Spleen (tissue), 11 donors: ENCODE results near the gene NCOR1. TPM values are rescaled to one million over a fixed set of nuclear protein-coding genes. Genes with fewer than 3 reads are reported as not detected.

ENCODE experiments used
- DNase-seq: peaks from one replicate; pipeline ENCODE4 v3.0.0-alpha.2; 2020
- H3K27ac ChIP-seq, 8 donors: fragments of 200-600 bp; sonication (generic) in 7 of 8; 1 replicate in 4 of 8; 2 replicates in 4 of 8; pipeline versions ENCODE4 v1.5.0 to v1.8.0; 2016 to 2021; ENCODE audit warnings: inconsistent platforms in 4 of 8, mild to moderate bottlenecking in 4 of 8, moderate library complexity in 1 of 8
- H3K27me3 ChIP-seq, 7 donors: fragments of 200-600 bp; sonication (generic) in 6 of 7; replicated peaks in 1 of 7; 1 replicate in 4 of 7; 2 replicates in 3 of 7; pipeline versions ENCODE4 v1.5.0 to v1.8.0; 2016 to 2021; ENCODE audit warnings: inconsistent platforms in 3 of 7, mild to moderate bottlenecking in 1 of 7
- H3K36me3 ChIP-seq, 6 donors: fragments of 200-600 bp; sonication (generic) in 5 of 6; 1 replicate in 4 of 6; 2 replicates in 2 of 6; pipeline versions ENCODE4 v1.5.0 to v1.8.0; 2016 to 2021; ENCODE audit warnings: inconsistent platforms in 2 of 6
- H3K4me1 ChIP-seq, 6 donors: fragments of 200-600 bp; sonication (generic) in 5 of 6; 1 replicate in 3 of 6; 2 replicates in 3 of 6; pipeline versions ENCODE4 v1.5.0 to v1.8.0; 2016 to 2021; ENCODE audit warnings: inconsistent platforms in 3 of 6
- H3K4me3 ChIP-seq, 8 donors: fragments of 200-600 bp; sonication (generic) in 7 of 8; 1 replicate in 4 of 8; 2 replicates in 4 of 8; pipeline versions ENCODE4 v1.5.0 to v1.8.0; 2016 to 2021; ENCODE audit warnings: inconsistent platforms in 4 of 8, mild to moderate bottlenecking in 4 of 8, moderate library complexity in 2 of 8
- H3K9me3 ChIP-seq, 8 donors: fragments of 200-600 bp; sonication (generic) in 7 of 8; 1 replicate in 4 of 8; 2 replicates in 4 of 8; pipeline versions ENCODE4 v1.5.0 to v1.8.0; 2016 to 2021; ENCODE audit warnings: inconsistent platforms in 4 of 8
- POLR2A ChIP-seq, 3 donors: fragments of 450-650 bp; IDR thresholded peaks; one replicate each; pipeline ENCODE4 v1.5.1; 2017; ENCODE audit warnings: antibody characterized with exemption in 3 of 3, mild to moderate bottlenecking in 1 of 3
- POLR2AphosphoS5 ChIP-seq, 3 donors: sonication (generic); formaldehyde crosslinking; IDR thresholded peaks; one replicate each; pipeline ENCODE4 v1.5.1; 2017; ENCODE audit warnings: antibody characterized with exemption in 3 of 3
- whole genome bisulfite sequencing, 5 donors: extraction: QIAGEN DNeasy Blood & Tissue Kit in 3 of 5; methylation state at CpG; one replicate each; pipeline versions ENCODE4 v1.1.5 to v1.1.7; 2013 to 2018; 5-methylcytosine and 5-hydroxymethylcytosine counted together
- intact Hi-C: fragments of 100-400 bp; cut with DNase I; formaldehyde crosslinking; loops from one replicate; pipeline ENCODE4 v1.15.0; 2023; ENCODE audit warnings: low total_unique reads
- polyA plus RNA-seq, 3 donors: library from polyadenylated mRNA; stranded (reverse); fragments of 200-250 nt; gene quantifications; one replicate each; pipeline ENCODE4 v1.2.1, GENCODE V29; 2013
- total RNA-seq, 7 donors: library from RNA; depleted of rRNA in 3 of 7; stranded (reverse); fragments of >200 nt in 3 of 7; fragmentation: NEBNext Ultra II Directional in 4 of 7; extraction: Animal tissue kit (Norgen Biotek cat#: 25700) in 4 of 7; gene quantifications; one replicate each; pipeline versions ENCODE4 v1.1.0 to v1.2.1, GENCODE V29; 2016 to 2021
- TF ChIP-seq, protein P1 (sequence below), 11 experiments: fragments of 200-600 bp in 7 of 11; fragments of 450-650 bp in 4 of 11; sonication (generic) in 4 of 11; IDR thresholded peaks in 8 of 11; conservative IDR thresholded peaks in 3 of 11; 1 replicate in 7 of 11; 2 replicates in 4 of 11; pipeline versions ENCODE4 v1.4.0 to v1.8.0; 2016 to 2021; ENCODE audit warnings: antibody characterized with exemption in 11 of 11, inconsistent platforms in 4 of 11, mild to moderate bottlenecking in 1 of 11
- donor health status: healthy with polysubstance abuse.
- donor health status: DM: no; HTN: no; CAD: no; lungs with moderate emphysema.
- donor health status: DM: no; HTN: no; CAD: no.
- donor health status: Bipolar disorder and iron deficiency.
- donor health status: healthy.
- donor health status: DM: no; HTN: no; CAD: no.
- donor health status: DM: yes; HTN: yes; CAD: no.

The NCOR1 gene
- total and polyA plus RNA-seq, 10 donors, result 28.4 to 250 (median 140) TPM

DNA sequence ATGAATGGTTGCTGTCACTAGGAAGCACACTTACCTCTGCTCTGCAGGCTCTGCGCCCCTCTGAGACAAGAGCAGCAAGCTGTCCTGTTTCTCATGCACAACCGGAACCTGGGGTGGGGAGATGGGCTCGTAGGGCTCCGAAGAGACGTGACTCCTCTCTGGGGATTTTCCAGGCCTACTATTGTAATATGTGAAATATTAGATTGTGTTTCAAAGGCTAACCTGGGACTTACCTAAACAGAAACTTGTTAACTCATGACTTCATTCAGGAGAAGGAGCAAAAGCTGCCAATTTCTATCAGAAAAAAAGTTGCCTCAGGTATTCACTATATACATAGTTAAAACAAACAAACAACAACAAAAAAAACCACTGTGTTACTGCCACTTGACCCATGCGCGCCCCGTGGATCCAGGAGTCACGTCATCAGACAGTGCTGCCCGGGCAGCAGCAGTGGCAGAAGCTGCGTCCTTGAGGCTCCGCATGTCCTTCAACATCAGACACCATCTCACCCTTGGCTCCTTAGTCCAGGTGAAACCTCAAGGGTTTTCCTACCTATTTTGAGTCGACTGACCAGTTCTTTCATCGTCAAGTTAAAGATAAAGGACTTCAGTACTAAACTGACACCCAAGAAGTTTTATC is 166.4 kb downstream of the NCOR1 start:
- TF ChIP-seq, protein P1, sequence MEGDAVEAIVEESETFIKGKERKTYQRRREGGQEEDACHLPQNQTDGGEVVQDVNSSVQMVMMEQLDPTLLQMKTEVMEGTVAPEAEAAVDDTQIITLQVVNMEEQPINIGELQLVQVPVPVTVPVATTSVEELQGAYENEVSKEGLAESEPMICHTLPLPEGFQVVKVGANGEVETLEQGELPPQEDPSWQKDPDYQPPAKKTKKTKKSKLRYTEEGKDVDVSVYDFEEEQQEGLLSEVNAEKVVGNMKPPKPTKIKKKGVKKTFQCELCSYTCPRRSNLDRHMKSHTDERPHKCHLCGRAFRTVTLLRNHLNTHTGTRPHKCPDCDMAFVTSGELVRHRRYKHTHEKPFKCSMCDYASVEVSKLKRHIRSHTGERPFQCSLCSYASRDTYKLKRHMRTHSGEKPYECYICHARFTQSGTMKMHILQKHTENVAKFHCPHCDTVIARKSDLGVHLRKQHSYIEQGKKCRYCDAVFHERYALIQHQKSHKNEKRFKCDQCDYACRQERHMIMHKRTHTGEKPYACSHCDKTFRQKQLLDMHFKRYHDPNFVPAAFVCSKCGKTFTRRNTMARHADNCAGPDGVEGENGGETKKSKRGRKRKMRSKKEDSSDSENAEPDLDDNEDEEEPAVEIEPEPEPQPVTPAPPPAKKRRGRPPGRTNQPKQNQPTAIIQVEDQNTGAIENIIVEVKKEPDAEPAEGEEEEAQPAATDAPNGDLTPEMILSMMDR (IDR thresholded peaks at IDR 0.05 in 8 of 11, conservative IDR thresholded peaks at IDR 0.05 in 3 of 11), result no peak
- no peak for TF ChIP-seq POLR2A (IDR thresholded peaks at IDR 0.05)
- peak in 1 of 3 donors; percentile 7 for TF ChIP-seq POLR2AphosphoS5 (IDR thresholded peaks at IDR 0.05)
- 86 to 95% (median 88%) methylated on average over 14 of the region's 14 CpGs for WGBS, 5 donors
- Histone ChIP-seq H3K36me3 (peaks cover 0 to 99% (median 64%) of the 10 kb centered on the region in 6 donors), H3K9me3 (no peaks in the 10 kb centered on the region), H3K27ac (no peak overlapping the region), H3K4me3 (no peak overlapping the region), H3K4me1 (peaks cover 0 to 5% (median 0%) of the 10 kb centered on the region in 6 donors), H3K27me3 (no peaks in the 10 kb centered on the region)
- intact Hi-C loops, result no loop called here
- DNase-seq, result no peak

DNA sequence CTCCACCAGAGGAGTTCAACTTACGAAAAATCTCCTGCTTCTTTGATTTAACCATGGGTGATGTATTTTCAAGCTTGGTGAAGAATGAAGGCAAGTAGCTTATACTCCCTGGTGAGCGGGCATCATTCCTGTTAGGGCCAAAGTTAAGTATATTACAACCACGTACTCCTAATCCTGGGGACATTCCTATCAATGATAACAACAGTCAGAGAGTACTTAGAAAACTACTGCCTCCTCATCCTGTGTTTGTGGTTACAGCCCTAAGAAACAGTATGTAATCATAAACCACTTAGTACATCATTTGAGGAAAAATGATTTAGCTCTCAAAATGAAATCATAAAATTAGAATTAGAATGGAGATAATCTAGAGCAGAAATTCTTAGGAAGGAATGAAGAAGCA is 168.4 kb downstream of the NCOR1 start:
- DNase-seq, result no peak
- H3K9me3 ChIP-seq, result no peaks in the 10 kb centered on the region
- no peak overlapping the region for H3K4me3 ChIP-seq
- 93 to 96% (median 95%) methylated on average over 3 of the region's 3 CpGs for WGBS, 5 donors
- H3K27me3 ChIP-seq, result no peaks in the 10 kb centered on the region
- peaks cover 0 to 2% (median 0%) of the 10 kb centered on the region in 6 donors for H3K4me1 ChIP-seq
- peaks cover 0 to 100% (median 64%) of the 10 kb centered on the region in 6 donors for H3K36me3 ChIP-seq
- H3K27ac ChIP-seq, result no peak overlapping the region
- no peak for TF ChIP-seq POLR2AphosphoS5 (IDR thresholded peaks at IDR 0.05)
- TF ChIP-seq, protein P1 (IDR thresholded peaks at IDR 0.05 in 8 of 11, conservative IDR thresholded peaks at IDR 0.05 in 3 of 11), result no peak
- no peak for TF ChIP-seq POLR2A (IDR thresholded peaks at IDR 0.05)
- intact Hi-C loops, result no loop called here

DNA sequence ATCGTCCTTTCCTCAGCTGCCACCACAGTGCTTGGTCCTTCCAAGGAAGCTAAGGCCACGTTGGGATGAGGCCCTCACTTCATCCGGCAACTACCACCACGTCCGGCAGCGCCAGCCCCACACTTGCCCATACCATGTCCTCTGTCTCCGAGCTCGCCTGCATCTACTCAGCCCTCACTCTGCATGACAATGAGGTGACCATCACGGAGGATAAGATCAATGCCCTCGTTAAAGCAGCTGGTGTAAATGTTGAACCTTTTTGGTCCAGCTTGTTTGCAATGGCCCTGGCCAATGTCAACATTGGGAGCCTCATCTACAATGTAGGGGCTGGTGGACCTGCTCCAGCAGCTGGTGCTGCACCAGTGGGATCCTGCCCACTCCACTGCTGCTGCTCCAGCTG is 170.8 kb downstream of the NCOR1 start:
- peaks cover 0 to 14% (median 3%) of the 10 kb centered on the region in 6 donors for H3K4me1 ChIP-seq
- H3K4me3 ChIP-seq, result no peak overlapping the region
- no peak overlapping the region for H3K27ac ChIP-seq
- intact Hi-C loops, result no loop called here
- H3K27me3 ChIP-seq, result no peaks in the 10 kb centered on the region
- 90 to 97% (median 95%) methylated on average over 10 of the region's 10 CpGs for WGBS, 5 donors
- DNase-seq, result no peak
- H3K9me3 ChIP-seq, result no peaks in the 10 kb centered on the region
- TF ChIP-seq POLR2AphosphoS5 (IDR thresholded peaks at IDR 0.05) (peak; percentile 19 to 36 (median 21)), POLR2A (IDR thresholded peaks at IDR 0.05) (no peak)
- TF ChIP-seq, protein P1 (IDR thresholded peaks at IDR 0.05 in 8 of 11, conservative IDR thresholded peaks at IDR 0.05 in 3 of 11), result no peak
- peaks cover 0 to 100% (median 74%) of the 10 kb centered on the region in 6 donors for H3K36me3 ChIP-seq

DNA sequence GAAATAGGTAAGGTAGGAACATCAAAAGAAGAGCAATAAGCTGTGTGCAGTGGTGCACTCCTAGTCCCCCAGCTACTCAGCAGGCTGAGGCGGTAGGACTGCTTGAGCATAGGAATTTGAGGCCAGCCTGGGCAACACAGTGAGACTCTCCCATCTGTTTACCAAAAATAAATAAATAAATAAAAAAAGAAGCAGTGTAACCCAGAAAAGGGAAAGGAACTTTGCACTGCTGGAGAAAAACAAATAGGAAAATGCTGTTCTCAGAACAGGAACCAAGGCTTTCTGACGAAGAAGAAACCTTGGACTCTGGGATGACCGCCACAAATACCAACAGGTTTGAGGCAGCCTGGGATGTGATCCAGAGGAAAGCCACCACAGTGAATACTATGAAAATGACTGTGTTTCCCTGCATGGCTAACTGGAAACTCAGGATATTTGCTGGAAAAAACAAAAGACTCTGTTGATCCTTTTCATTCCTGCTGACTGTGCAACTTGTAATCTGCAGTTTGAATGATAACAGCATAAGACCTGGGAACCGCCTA is 174.6 kb downstream of the NCOR1 start:
- TF ChIP-seq, protein P1 (IDR thresholded peaks at IDR 0.05 in 8 of 11, conservative IDR thresholded peaks at IDR 0.05 in 3 of 11), result no peak
- TF ChIP-seq POLR2A (IDR thresholded peaks at IDR 0.05) (no peak), POLR2AphosphoS5 (IDR thresholded peaks at IDR 0.05) (peak in 1 of 3 donors; percentile 54)
- intact Hi-C loops, result no loop called here
- H3K4me1 ChIP-seq, result peaks cover 0 to 14% (median 3%) of the 10 kb centered on the region in 6 donors
- 59 to 76% (median 68%) methylated on average over 4 of the region's 4 CpGs for WGBS, 5 donors
- H3K4me3 ChIP-seq, result no peak overlapping the region
- no peaks in the 10 kb centered on the region for H3K9me3 ChIP-seq
- H3K36me3 ChIP-seq, result peaks cover 0 to 100% (median 75%) of the 10 kb centered on the region in 6 donors
- H3K27ac ChIP-seq, result peak overlapping the region; percentile 24 to 82 (median 78)
- no peak for DNase-seq
- H3K27me3 ChIP-seq, result no peaks in the 10 kb centered on the region
